Glomerular visceral epithelial cell (primary cell): ENCODE results near the gene TAS2R10.
"Not testable (repeated sequence)": the region's sequence is repeated elsewhere in the genome, so short reads cannot be mapped to it uniquely, and the experiment has no call there.

Experiments
- DNase-seq: peaks from one replicate; pipeline ENCODE4 v3.0.0-alpha.2; 2016; ENCODE audit errors: extremely low spot score

TAS2R10 gene

GRCh38 chr12:10826258-10826657 lies at the start of gene TAS2R10:
Gene TAS2R10 (minus strand): TSS chr12:10826358. CDS start chr12:10826269, 89 bp downstream.
- no peak for DNase-seq

- no peak for DNase-seq
Measured at GRCh38 chr12:10873378-10873777, 47.2 kb upstream of the TAS2R10 start.

GRCh38 chr12:10867381-10867780 lies 41.2 kb upstream of the TAS2R10 start:
- DNase-seq: peak; percentile 58

GRCh38 chr12:10863512-10864218 lies 37.5 kb upstream of the TAS2R10 start:
- no peak for DNase-seq

- DNase-seq: no peak
Measured at GRCh38 chr12:10861366-10861765, 35.2 kb upstream of the TAS2R10 start.

GRCh38 chr12:10855807-10856206 lies 29.6 kb upstream of the TAS2R10 start:
- no peak for DNase-seq

GRCh38 chr12:10853776-10854175 lies 27.6 kb upstream of the TAS2R10 start:
- DNase-seq: no peak

- no peak for DNase-seq
Measured at GRCh38 chr12:10851243-10851858, 25.2 kb upstream of the TAS2R10 start.

GRCh38 chr12:10849425-10849878 lies 23.3 kb upstream of the TAS2R10 start, which contains the start of gene PRR4:
Gene PRR4 (minus strand): TSS chr12:10849475. CDS start chr12:10849437, 38 bp downstream.
- DNase-seq: no peak

GRCh38 chr12:10847744-10848143 lies 21.6 kb upstream of the TAS2R10 start:
- DNase-seq: no peak

GRCh38 chr12:10842862-10843261 lies 16.7 kb upstream of the TAS2R10 start:
- no peak for DNase-seq

GRCh38 chr12:10838461-10838860 lies 12.3 kb upstream of the TAS2R10 start:
- no peak for DNase-seq

GRCh38 chr12:10829994-10830393 lies 3.8 kb upstream of the TAS2R10 start:
- DNase-seq: no peak

GRCh38 chr12:10824957-10825356 lies 1.2 kb downstream of the TAS2R10 start:
- DNase-seq: no peak

GRCh38 chr12:10811883-10812536 lies 14.1 kb downstream of the TAS2R10 start:
- DNase-seq: no peak

- no peak for DNase-seq
Measured at GRCh38 chr12:10810068-10810467, 16.1 kb downstream of the TAS2R10 start, which contains the start of gene TAS2R9. Gene TAS2R9 (minus strand): TSS chr12:10810168. CDS start chr12:10810075, 93 bp downstream.

- DNase-seq: no peak
Measured at GRCh38 chr12:10807186-10807585, 19.0 kb downstream of the TAS2R10 start, which contains the start of gene TAS2R8. Gene TAS2R8 (minus strand): TSS chr12:10807286. CDS start chr12:10806980, 306 bp downstream.

GRCh38 chr12:10802587-10802986 lies 23.6 kb downstream of the TAS2R10 start, which contains the start of gene TAS2R7:
Gene TAS2R7 (minus strand): TSS chr12:10802627. CDS start chr12:10802570, 57 bp downstream.
- DNase-seq: no peak

- no peak for DNase-seq
Measured at GRCh38 chr12:10801741-10802140, 24.4 kb downstream of the TAS2R10 start.

GRCh38 chr12:10794222-10794621 lies 31.9 kb downstream of the TAS2R10 start:
- no peak for DNase-seq

GRCh38 chr12:10791769-10792168 lies 34.4 kb downstream of the TAS2R10 start:
- DNase-seq: not testable (repeated sequence)

GRCh38 chr12:10783252-10783651 lies 42.9 kb downstream of the TAS2R10 start:
- no peak for DNase-seq
